ENCODE data around the gene WTAP. TPM values are rescaled to one million over a fixed set of nuclear protein-coding genes. Genes with fewer than 3 reads are reported as not detected.

Gene WTAP
- total RNA-seq, 4 donors from 2014 or later, result 57.8 to 76.7 (median 67.9) TPM

DNA sequence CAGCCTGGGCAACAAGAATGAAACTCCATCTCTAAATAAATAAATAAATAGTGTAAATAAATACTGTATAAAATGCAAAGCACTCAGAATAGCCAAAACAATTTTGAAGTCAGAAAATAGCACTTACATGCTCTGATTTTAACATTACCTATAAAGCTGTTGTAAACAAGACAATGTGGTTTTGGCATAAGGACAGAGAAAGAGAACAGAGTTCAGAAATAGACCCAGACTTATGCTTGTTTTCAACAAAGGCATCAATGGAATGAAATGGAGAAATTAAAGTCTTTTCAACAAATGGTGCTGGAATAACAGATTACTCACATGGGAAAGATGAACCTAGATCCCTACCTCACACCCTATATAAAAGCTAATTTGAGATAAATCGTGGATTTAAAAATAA, 44.9 kb downstream of the WTAP start:
- intact Hi-C loops (cut with DNase I; ENCODE audit: low total_unique reads), result no loop called here
- 0 to 43% methylated on average over 1 of the region's 1 CpG for WGBS, 2 donors
- DNase-seq (ENCODE audit: low spot score in 2 of 2), result no peak
- no peak overlapping the region for H3K4me3 ChIP-seq (ENCODE audit: low read depth, poor library complexity, severe bottlenecking)
- no peak for TF ChIP-seq POLR2A (IDR thresholded peaks at IDR 0.05)
- TF ChIP-seq, protein P1, sequence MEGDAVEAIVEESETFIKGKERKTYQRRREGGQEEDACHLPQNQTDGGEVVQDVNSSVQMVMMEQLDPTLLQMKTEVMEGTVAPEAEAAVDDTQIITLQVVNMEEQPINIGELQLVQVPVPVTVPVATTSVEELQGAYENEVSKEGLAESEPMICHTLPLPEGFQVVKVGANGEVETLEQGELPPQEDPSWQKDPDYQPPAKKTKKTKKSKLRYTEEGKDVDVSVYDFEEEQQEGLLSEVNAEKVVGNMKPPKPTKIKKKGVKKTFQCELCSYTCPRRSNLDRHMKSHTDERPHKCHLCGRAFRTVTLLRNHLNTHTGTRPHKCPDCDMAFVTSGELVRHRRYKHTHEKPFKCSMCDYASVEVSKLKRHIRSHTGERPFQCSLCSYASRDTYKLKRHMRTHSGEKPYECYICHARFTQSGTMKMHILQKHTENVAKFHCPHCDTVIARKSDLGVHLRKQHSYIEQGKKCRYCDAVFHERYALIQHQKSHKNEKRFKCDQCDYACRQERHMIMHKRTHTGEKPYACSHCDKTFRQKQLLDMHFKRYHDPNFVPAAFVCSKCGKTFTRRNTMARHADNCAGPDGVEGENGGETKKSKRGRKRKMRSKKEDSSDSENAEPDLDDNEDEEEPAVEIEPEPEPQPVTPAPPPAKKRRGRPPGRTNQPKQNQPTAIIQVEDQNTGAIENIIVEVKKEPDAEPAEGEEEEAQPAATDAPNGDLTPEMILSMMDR (IDR thresholded peaks at IDR 0.05), result no peak

DNA sequence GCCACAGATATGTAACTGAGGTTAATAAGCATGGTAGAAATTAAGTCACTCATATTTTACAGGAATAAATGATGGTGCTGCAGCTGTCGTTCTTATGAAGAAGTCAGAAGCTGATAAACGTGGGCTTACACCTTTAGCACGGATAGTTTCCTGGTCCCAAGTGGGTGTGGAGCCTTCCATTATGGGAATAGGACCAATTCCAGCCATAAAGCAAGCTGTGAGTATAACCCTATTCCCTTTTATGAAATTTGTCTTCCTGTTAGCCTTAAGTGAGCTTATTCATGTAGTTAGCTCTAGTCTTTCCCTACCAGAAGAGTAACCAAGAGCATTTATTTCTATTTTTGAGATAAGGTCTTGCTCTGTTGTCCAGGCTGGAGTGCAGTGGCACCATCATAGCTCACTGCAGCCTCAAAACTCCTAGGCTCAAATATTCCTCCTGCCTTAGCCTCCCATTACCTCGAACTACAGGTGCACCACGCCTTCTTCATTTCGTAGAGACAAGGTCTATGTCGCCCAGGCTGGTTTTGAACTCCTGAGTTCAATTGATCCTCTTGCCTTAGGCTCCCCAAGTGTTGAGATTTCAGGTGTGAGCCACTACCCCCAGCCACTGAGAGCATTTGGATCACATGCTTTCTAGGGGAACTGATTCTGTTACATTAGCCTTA, 50.1 kb downstream of the WTAP start:
- intact Hi-C loops (cut with DNase I; ENCODE audit: low total_unique reads), result no loop called here
- no peak overlapping the region for H3K4me3 ChIP-seq (ENCODE audit: low read depth, poor library complexity, severe bottlenecking)
- WGBS, 2 donors, result 79 to 83% methylated on average over 7 of the region's 7 CpGs
- DNase-seq (ENCODE audit: low spot score in 2 of 2), result no peak
- no peak for TF ChIP-seq POLR2A (IDR thresholded peaks at IDR 0.05)
- TF ChIP-seq, protein P1 (IDR thresholded peaks at IDR 0.05), result no peak

DNA sequence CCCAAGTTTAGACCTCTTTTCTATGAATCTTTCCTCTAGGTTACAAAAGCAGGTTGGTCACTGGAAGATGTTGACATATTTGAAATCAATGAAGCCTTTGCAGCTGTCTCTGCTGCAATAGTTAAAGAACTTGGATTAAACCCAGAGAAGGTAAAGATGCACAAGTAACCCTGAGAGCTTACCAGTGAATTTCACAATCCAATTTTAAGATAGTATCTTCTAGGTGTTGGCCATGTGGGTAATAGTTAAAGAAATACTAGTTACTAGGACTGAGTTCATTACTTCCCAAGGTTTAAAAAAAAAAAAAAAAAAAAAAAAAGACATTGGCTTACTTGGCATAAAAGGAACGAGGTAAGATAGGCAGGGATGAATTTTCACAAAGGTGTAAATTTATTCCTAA, 50.8 kb downstream of the WTAP start:
- TF ChIP-seq, protein P1 (IDR thresholded peaks at IDR 0.05), result no peak
- TF ChIP-seq POLR2A (IDR thresholded peaks at IDR 0.05), result no peak
- WGBS, 2 donors, result 44 to 60% methylated on average over 1 of the region's 1 CpG
- H3K4me3 ChIP-seq (ENCODE audit: low read depth, poor library complexity, severe bottlenecking), result no peak overlapping the region
- intact Hi-C loops (cut with DNase I; ENCODE audit: low total_unique reads), result no loop called here
- no peak for DNase-seq (ENCODE audit: low spot score in 2 of 2)

DNA sequence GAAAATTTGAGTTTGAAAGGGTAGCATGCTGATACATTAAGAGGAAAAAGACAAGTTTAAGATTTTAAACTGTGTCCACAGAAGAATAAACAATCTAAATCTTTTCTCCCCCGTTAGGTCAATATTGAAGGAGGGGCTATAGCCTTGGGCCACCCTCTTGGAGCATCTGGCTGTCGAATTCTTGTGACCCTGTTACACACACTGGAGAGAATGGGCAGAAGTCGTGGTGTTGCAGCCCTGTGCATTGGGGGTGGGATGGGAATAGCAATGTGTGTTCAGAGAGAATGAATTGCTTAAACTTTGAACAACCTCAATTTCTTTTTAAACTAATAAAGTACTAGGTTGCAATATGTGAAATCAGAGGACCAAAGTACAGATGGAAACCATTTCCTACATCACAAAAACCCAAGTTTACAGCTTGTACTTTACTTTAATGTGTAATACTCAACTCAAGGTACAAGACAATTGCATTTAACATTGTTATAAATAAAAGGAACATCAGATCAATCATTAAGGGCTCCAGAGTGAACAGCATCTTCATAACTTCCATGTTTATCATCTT, 51.3 kb downstream of the WTAP start:
- intact Hi-C loops (cut with DNase I; ENCODE audit: low total_unique reads), result no loop called here
- H3K4me3 ChIP-seq (ENCODE audit: low read depth, poor library complexity, severe bottlenecking), result no peak overlapping the region
- DNase-seq (ENCODE audit: low spot score in 2 of 2), result no peak
- TF ChIP-seq, protein P1 (IDR thresholded peaks at IDR 0.05), result no peak
- no peak for TF ChIP-seq POLR2A (IDR thresholded peaks at IDR 0.05)
- WGBS, 2 donors, result 71 to 89% methylated on average over 3 of the region's 3 CpGs

DNA sequence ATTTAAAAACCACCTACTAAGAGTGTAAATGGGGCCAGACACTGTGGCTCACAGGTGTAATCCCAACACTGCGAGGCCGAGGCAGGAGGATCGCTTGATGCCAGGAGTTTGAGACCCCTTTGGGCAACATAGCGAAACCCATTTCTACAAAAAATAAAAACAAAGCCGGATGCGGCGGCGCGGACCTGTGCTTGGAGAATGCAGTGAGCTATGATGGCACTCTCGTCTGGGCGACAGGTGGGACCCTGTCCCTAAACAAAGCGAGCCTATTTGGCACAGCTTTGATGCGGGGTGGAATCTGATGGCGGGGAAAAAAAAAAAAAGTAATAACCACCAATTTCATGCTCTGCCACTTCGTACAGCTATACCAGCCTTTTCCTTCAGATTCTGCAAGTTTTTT, 61.0 kb downstream of the WTAP start:
- TF ChIP-seq, protein P1 (IDR thresholded peaks at IDR 0.05), result no peak
- TF ChIP-seq POLR2A (IDR thresholded peaks at IDR 0.05), result no peak
- intact Hi-C loops (cut with DNase I; ENCODE audit: low total_unique reads), result no loop called here
- no peak for DNase-seq (ENCODE audit: low spot score in 2 of 2)
- no peak overlapping the region for H3K4me3 ChIP-seq (ENCODE audit: low read depth, poor library complexity, severe bottlenecking)
- WGBS, 2 donors, result 17 to 27% methylated on average over 15 of the region's 15 CpGs
